ENCODE measurements around the gene CREB3L1.

The CREB3L1 gene

GRCh38 chr11:46240371-46240770 is 37.1 kb upstream of the CREB3L1 start:
- H3K36me3 ChIP-seq (ENCODE audit: control insufficient read depth, insufficient read depth, low read length), result no peaks in the 10 kb centered on the region
- H3K9ac ChIP-seq (ENCODE audit: low read length), result no peak overlapping the region
- peaks cover 33% of the 10 kb centered on the region for H3K4me1 ChIP-seq (ENCODE audit: control insufficient read depth, insufficient read depth, low read length)
- H3K27me3 ChIP-seq (ENCODE audit: control insufficient read depth, insufficient read depth, low read length), result peaks cover 7% of the 10 kb centered on the region
- peaks cover 6% of the 10 kb centered on the region for H3K9me3 ChIP-seq (ENCODE audit: control insufficient read depth, insufficient read depth, low read depth, low read length)
- H3K4me3 ChIP-seq (ENCODE audit: low read depth, low read length), result no peak overlapping the region
- no peak overlapping the region for H3K27ac ChIP-seq (ENCODE audit: low read depth, low read length)

- peaks cover 33% of the 10 kb centered on the region for H3K4me1 ChIP-seq (ENCODE audit: control insufficient read depth, insufficient read depth, low read length)
- no peak overlapping the region for H3K4me3 ChIP-seq (ENCODE audit: low read depth, low read length)
- H3K27me3 ChIP-seq (ENCODE audit: control insufficient read depth, insufficient read depth, low read length), result peaks cover 7% of the 10 kb centered on the region
- no peak overlapping the region for H3K9ac ChIP-seq (ENCODE audit: low read length)
- H3K27ac ChIP-seq (ENCODE audit: low read depth, low read length), result no peak overlapping the region
- H3K9me3 ChIP-seq (ENCODE audit: control insufficient read depth, insufficient read depth, low read depth, low read length), result peaks cover 3% of the 10 kb centered on the region
- no peaks in the 10 kb centered on the region for H3K36me3 ChIP-seq (ENCODE audit: control insufficient read depth, insufficient read depth, low read length)
These were observed 36.6 kb upstream of the CREB3L1 start for GRCh38 chr11:46240861-46241260.

GRCh38 chr11:46242041-46242951 is 35.2 kb upstream of the CREB3L1 start:
- H3K36me3 ChIP-seq (ENCODE audit: control insufficient read depth, insufficient read depth, low read length), result no peaks in the 10 kb centered on the region
- H3K27ac ChIP-seq (ENCODE audit: low read depth, low read length), result peak overlapping the region; percentile 95
- peak overlapping the region; percentile 67 for H3K4me3 ChIP-seq (ENCODE audit: low read depth, low read length)
- peak overlapping the region; percentile 92 for H3K9ac ChIP-seq (ENCODE audit: low read length)
- no peaks in the 10 kb centered on the region for H3K9me3 ChIP-seq (ENCODE audit: control insufficient read depth, insufficient read depth, low read depth, low read length)
- H3K27me3 ChIP-seq (ENCODE audit: control insufficient read depth, insufficient read depth, low read length), result peaks cover 7% of the 10 kb centered on the region
- H3K4me1 ChIP-seq (ENCODE audit: control insufficient read depth, insufficient read depth, low read length), result peaks cover 30% of the 10 kb centered on the region

- Histone ChIP-seq H3K27me3 (ENCODE audit: control insufficient read depth, insufficient read depth, low read length) (peaks cover 7% of the 10 kb centered on the region), H3K27ac (ENCODE audit: low read depth, low read length) (peak overlapping the region; percentile 95), H3K9me3 (ENCODE audit: control insufficient read depth, insufficient read depth, low read depth, low read length) (no peaks in the 10 kb centered on the region), H3K4me3 (ENCODE audit: low read depth, low read length) (peak overlapping the region; percentile 67), H3K36me3 (ENCODE audit: control insufficient read depth, insufficient read depth, low read length) (no peaks in the 10 kb centered on the region), H3K9ac (ENCODE audit: low read length) (peak overlapping the region; percentile 92), H3K4me1 (ENCODE audit: control insufficient read depth, insufficient read depth, low read length) (peaks cover 31% of the 10 kb centered on the region)
These were observed 34.3 kb upstream of the CREB3L1 start for GRCh38 chr11:46242952-46243795.

- Histone ChIP-seq H3K4me3 (ENCODE audit: low read depth, low read length) (peak overlapping the region; percentile 67), H3K9me3 (ENCODE audit: control insufficient read depth, insufficient read depth, low read depth, low read length) (no peaks in the 10 kb centered on the region), H3K4me1 (ENCODE audit: control insufficient read depth, insufficient read depth, low read length) (peaks cover 32% of the 10 kb centered on the region), H3K9ac (ENCODE audit: low read length) (peak overlapping the region; percentile 92), H3K27me3 (ENCODE audit: control insufficient read depth, insufficient read depth, low read length) (peaks cover 1% of the 10 kb centered on the region), H3K36me3 (ENCODE audit: control insufficient read depth, insufficient read depth, low read length) (no peaks in the 10 kb centered on the region), H3K27ac (ENCODE audit: low read depth, low read length) (peak overlapping the region; percentile 95)
These were observed 33.7 kb upstream of the CREB3L1 start for GRCh38 chr11:46243796-46244109.

GRCh38 chr11:46246521-46246920 is 30.9 kb upstream of the CREB3L1 start:
- H3K4me1 ChIP-seq (ENCODE audit: control insufficient read depth, insufficient read depth, low read length), result peaks cover 34% of the 10 kb centered on the region
- no peaks in the 10 kb centered on the region for H3K36me3 ChIP-seq (ENCODE audit: control insufficient read depth, insufficient read depth, low read length)
- no peaks in the 10 kb centered on the region for H3K9me3 ChIP-seq (ENCODE audit: control insufficient read depth, insufficient read depth, low read depth, low read length)
- no peaks in the 10 kb centered on the region for H3K27me3 ChIP-seq (ENCODE audit: control insufficient read depth, insufficient read depth, low read length)
- H3K9ac ChIP-seq (ENCODE audit: low read length), result no peak overlapping the region
- H3K4me3 ChIP-seq (ENCODE audit: low read depth, low read length), result no peak overlapping the region
- H3K27ac ChIP-seq (ENCODE audit: low read depth, low read length), result no peak overlapping the region

- Histone ChIP-seq H3K27me3 (ENCODE audit: control insufficient read depth, insufficient read depth, low read length) (no peaks in the 10 kb centered on the region), H3K4me1 (ENCODE audit: control insufficient read depth, insufficient read depth, low read length) (peaks cover 33% of the 10 kb centered on the region), H3K27ac (ENCODE audit: low read depth, low read length) (no peak overlapping the region), H3K36me3 (ENCODE audit: control insufficient read depth, insufficient read depth, low read length) (no peaks in the 10 kb centered on the region), H3K9ac (ENCODE audit: low read length) (no peak overlapping the region), H3K9me3 (ENCODE audit: control insufficient read depth, insufficient read depth, low read depth, low read length) (no peaks in the 10 kb centered on the region), H3K4me3 (ENCODE audit: low read depth, low read length) (no peak overlapping the region)
These were observed 30.4 kb upstream of the CREB3L1 start for GRCh38 chr11:46247090-46247489.

GRCh38 chr11:46247659-46248058 is 29.8 kb upstream of the CREB3L1 start:
- Histone ChIP-seq H3K36me3 (ENCODE audit: control insufficient read depth, insufficient read depth, low read length) (no peaks in the 10 kb centered on the region), H3K27ac (ENCODE audit: low read depth, low read length) (no peak overlapping the region), H3K9ac (ENCODE audit: low read length) (no peak overlapping the region)

GRCh38 chr11:46248289-46249102 is 29.0 kb upstream of the CREB3L1 start:
- Histone ChIP-seq H3K36me3 (ENCODE audit: control insufficient read depth, insufficient read depth, low read length) (no peaks in the 10 kb centered on the region), H3K9ac (ENCODE audit: low read length) (peak overlapping the region; percentile 55), H3K27ac (ENCODE audit: low read depth, low read length) (peak overlapping the region; percentile 73), H3K27me3 (ENCODE audit: control insufficient read depth, insufficient read depth, low read length) (no peaks in the 10 kb centered on the region), H3K4me1 (ENCODE audit: control insufficient read depth, insufficient read depth, low read length) (peaks cover 23% of the 10 kb centered on the region), H3K4me3 (ENCODE audit: low read depth, low read length) (no peak overlapping the region; the same call in 1 of the 2 replicates), H3K9me3 (ENCODE audit: control insufficient read depth, insufficient read depth, low read depth, low read length) (no peaks in the 10 kb centered on the region)

More at GRCh38 chr11:46247659-46248058, 29.8 kb upstream of the CREB3L1 start:
- peaks cover 27% of the 10 kb centered on the region for H3K4me1 ChIP-seq (ENCODE audit: control insufficient read depth, insufficient read depth, low read length)
- H3K27me3 ChIP-seq (ENCODE audit: control insufficient read depth, insufficient read depth, low read length), result no peaks in the 10 kb centered on the region
- H3K9me3 ChIP-seq (ENCODE audit: control insufficient read depth, insufficient read depth, low read depth, low read length), result no peaks in the 10 kb centered on the region
- H3K4me3 ChIP-seq (ENCODE audit: low read depth, low read length), result no peak overlapping the region

GRCh38 chr11:46249103-46249937 is 28.1 kb upstream of the CREB3L1 start:
- H3K27me3 ChIP-seq (ENCODE audit: control insufficient read depth, insufficient read depth, low read length), result no peaks in the 10 kb centered on the region
- peak overlapping the region; percentile 15 for H3K9ac ChIP-seq (ENCODE audit: low read length)
- H3K4me1 ChIP-seq (ENCODE audit: control insufficient read depth, insufficient read depth, low read length), result peaks cover 27% of the 10 kb centered on the region
- peak overlapping the region; percentile 73 for H3K27ac ChIP-seq (ENCODE audit: low read depth, low read length)
- H3K36me3 ChIP-seq (ENCODE audit: control insufficient read depth, insufficient read depth, low read length), result no peaks in the 10 kb centered on the region
- H3K9me3 ChIP-seq (ENCODE audit: control insufficient read depth, insufficient read depth, low read depth, low read length), result no peaks in the 10 kb centered on the region
- H3K4me3 ChIP-seq (ENCODE audit: low read depth, low read length), result no peak overlapping the region; the same call in 1 of the 2 replicates

Measured in HUES6 (cell line).